ENCODE data around the gene TAC3. TPM values are rescaled to one million over a fixed set of nuclear protein-coding genes. Genes with fewer than 3 reads are reported as not detected.

TAC3 gene
- total and polyA plus RNA-seq, 2 donors (not counting 3 experiments of a cell fraction or from before 2014, with no cell fraction given), result not detected

GRCh38 chr12:57037264-57037663 lies 20.9 kb upstream of the TAC3 start:
- Histone ChIP-seq H2AFZ (ENCODE audit: low read depth, low read length) (no peak overlapping the region), H3K79me2 (ENCODE audit: control insufficient read depth, insufficient read depth, low read length) (no peaks in the 10 kb centered on the region), H3K4me2 (ENCODE audit: insufficient read depth, low read length) (no peak overlapping the region), H3K4me3 (replicated peaks in 1 of 3; ENCODE audit: insufficient read depth in 1 of 3, low read depth in 1 of 3, low read length in 3 of 3) (no peak overlapping the region), H3K27me3 (ENCODE audit: control insufficient read depth in 2 of 2, insufficient read depth in 2 of 2, low read length in 2 of 2) (peaks cover 16 to 32% of the 10 kb centered on the region in 2 experiments), H3K9me1 (replicated peaks; ENCODE audit: control insufficient read depth, extremely low read depth, insufficient read depth, low read length) (no peaks in the 10 kb centered on the region), H3K36me3 (ENCODE audit: control insufficient read depth in 2 of 2, extremely low read depth in 1 of 2, insufficient read depth in 2 of 2, low read length in 2 of 2) (no peaks in the 10 kb centered on the region), H3K9me3 (replicated peaks; ENCODE audit: control insufficient read depth, insufficient read depth, low read length) (no peaks in the 10 kb centered on the region), H3K9ac (replicated peaks; ENCODE audit: extremely low read depth, insufficient read depth, low read length) (no peak overlapping the region), H3K4me1 (ENCODE audit: control insufficient read depth, extremely low read depth, insufficient read depth, low read length) (no peaks in the 10 kb centered on the region), H4K20me1 (replicated peaks; ENCODE audit: control insufficient read depth, extremely low read depth, insufficient read depth, low read length) (no peaks in the 10 kb centered on the region), H3K27ac (ENCODE audit: insufficient read depth, low read depth, low read length) (no peak overlapping the region)
- dilution Hi-C loops (cut with MboI; ENCODE audit: extremely low pct_ligation_motif_present, low sequenced_read_pairs) (no loop called here), intact Hi-C loops (cut with micrococcal nuclease) (no loop called here)
- no peak for TF ChIP-seq FOS (IDR thresholded peaks at IDR 0.05; ENCODE audit: borderline replicate concordance, insufficient read depth, low read length)
- no peak for TF ChIP-seq MYC (IDR thresholded peaks at IDR 0.05; ENCODE audit: low read depth, low read length)
- TF ChIP-seq EZH2 (IDR thresholded peaks at IDR 0.05; ENCODE audit: borderline replicate concordance, low read depth, low read length, severe bottlenecking), result no peak
- TF ChIP-seq CTCF (IDR thresholded peaks at IDR 0.05; ENCODE audit: extremely low read depth in 1 of 2, insufficient read depth in 1 of 2, low read depth in 1 of 2, low read length in 2 of 2), result no peak
- no peak for TF ChIP-seq POLR2A (IDR thresholded peaks at IDR 0.05; ENCODE audit: low read depth, low read length)
- no peak for TF ChIP-seq JUN (IDR thresholded peaks at IDR 0.05; ENCODE audit: borderline replicate concordance, insufficient read depth, insufficient read length, low read depth)
- no TSS peak for BruUV-seq (replicated peaks)
- FAIRE-seq (no peak), DNase-seq (ENCODE audit: low read depth, low spot score) (no peak)
- POLR2A ChIA-PET, result no interaction called here
- CTCF ChIA-PET, result interaction anchor here (0.6 kb wide), 1 partner anchor 13 kb away, joined by 3 read pairs; the partner anchor contains the start of gene MYO1A

GRCh38 chr12:57033431-57033830 lies 17.1 kb upstream of the TAC3 start:
- no TSS peak for BruUV-seq (replicated peaks)
- Histone ChIP-seq H3K4me1 (ENCODE audit: control insufficient read depth, extremely low read depth, insufficient read depth, low read length) (no peaks in the 10 kb centered on the region), H3K9ac (replicated peaks; ENCODE audit: extremely low read depth, insufficient read depth, low read length) (no peak overlapping the region), H3K9me1 (replicated peaks; ENCODE audit: control insufficient read depth, extremely low read depth, insufficient read depth, low read length) (no peaks in the 10 kb centered on the region), H2AFZ (ENCODE audit: low read depth, low read length) (no peak overlapping the region), H3K9me3 (replicated peaks; ENCODE audit: control insufficient read depth, insufficient read depth, low read length) (no peaks in the 10 kb centered on the region), H3K4me2 (ENCODE audit: insufficient read depth, low read length) (no peak overlapping the region), H3K79me2 (ENCODE audit: control insufficient read depth, insufficient read depth, low read length) (no peaks in the 10 kb centered on the region), H3K36me3 (ENCODE audit: control insufficient read depth in 2 of 2, extremely low read depth in 1 of 2, insufficient read depth in 2 of 2, low read length in 2 of 2) (no peaks in the 10 kb centered on the region), H3K27me3 (ENCODE audit: control insufficient read depth in 2 of 2, insufficient read depth in 2 of 2, low read length in 2 of 2) (peaks cover 12 to 13% of the 10 kb centered on the region in 2 experiments), H4K20me1 (replicated peaks; ENCODE audit: control insufficient read depth, extremely low read depth, insufficient read depth, low read length) (no peaks in the 10 kb centered on the region), H3K4me3 (replicated peaks in 1 of 3; ENCODE audit: insufficient read depth in 1 of 3, low read depth in 1 of 3, low read length in 3 of 3) (no peak overlapping the region), H3K27ac (ENCODE audit: insufficient read depth, low read depth, low read length) (no peak overlapping the region)
- intact Hi-C loops (cut with micrococcal nuclease) (no loop called here), dilution Hi-C loops (cut with MboI; ENCODE audit: extremely low pct_ligation_motif_present, low sequenced_read_pairs) (no loop called here)
- FAIRE-seq (no peak), DNase-seq (ENCODE audit: low read depth, low spot score) (no peak)
- ChIA-PET POLR2A (no interaction called here), CTCF (no interaction called here)
- TF ChIP-seq FOS (IDR thresholded peaks at IDR 0.05; ENCODE audit: borderline replicate concordance, insufficient read depth, low read length) (no peak), POLR2AphosphoS5 (IDR thresholded peaks at IDR 0.05; ENCODE audit: insufficient read depth, low read depth, low read length) (no peak), POLR2A (IDR thresholded peaks at IDR 0.05; ENCODE audit: low read depth, low read length) (no peak), JUN (IDR thresholded peaks at IDR 0.05; ENCODE audit: borderline replicate concordance, insufficient read depth, insufficient read length, low read depth) (no peak), CTCF (IDR thresholded peaks at IDR 0.05; ENCODE audit: extremely low read depth in 1 of 2, insufficient read depth in 1 of 2, low read depth in 1 of 2, low read length in 2 of 2) (no peak)

Measured in endothelial cell of umbilical vein (primary cell).